HepG2 (cell line): Measurements from ENCODE around the gene STEAP3. TPM values are rescaled to one million over a fixed set of nuclear protein-coding genes. Genes with fewer than 3 reads are reported as not detected.

Experiments used
- ATAC-seq: fragments of 200-7000 bp; cut with Tn5 transposase; 3 replicates; pipeline ENCODE4 v1.9.1; 2020; ENCODE audit warnings: mild to moderate bottlenecking, moderate library complexity
- BruUV-seq: library from RNA; stranded (reverse); fragments of 400-500 nt; replicated peaks from 2 replicates; lab custom pipeline; 2021; lab: Mats Ljungman, UMichigan
- CTCF ChIA-PET: fragments of 300-600 bp; formaldehyde crosslinking; extraction: SDS; loops from one replicate; lab custom pipeline; 2021; ENCODE audit warnings: low total read pairs, inconsistent platforms, low intra/inter-chr PET ratio; lab: Yijun Ruan, JAX
- POLR2A ChIA-PET: fragments of 350-600 bp; sonication (Branson Sonifier 250); formaldehyde crosslinking; loops from one replicate; lab custom pipeline; 2020; ENCODE audit warnings: antibody characterized with exemption, inconsistent platforms; lab: Yijun Ruan, JAX
- DNase-seq: peaks from one replicate; pipeline ENCODE4 v3.0.0-alpha.2; 2015; ENCODE audit warnings: low spot score
- FAIRE-seq: peaks from 3 replicates; lab custom pipeline; 2011; peaks lifted over from hg19 to GRCh38; lab: Jason Lieb, UNC
- H2AFZ ChIP-seq: one replicate; pipeline ENCODE4 v1.6.1; 2011; ENCODE audit warnings: low read length, inconsistent platforms
- H3K27ac ChIP-seq: fragments of 300-600 bp; 3 replicates; pipeline ENCODE4 v1.8.0; 2011; ENCODE audit warnings: mixed run types, mild to moderate bottlenecking, mixed read lengths, low read length, inconsistent platforms; ENCODE audit not compliant: insufficient read depth; ENCODE audit errors: extremely low read length
- H3K27me3 ChIP-seq, 2 experiments: fragments of 200-600 bp in 1 of 2; 2 replicates in 1 of 2; 3 replicates in 1 of 2; pipeline versions ENCODE4 v1.6.0 to v1.8.0; 2011; ENCODE audit warnings: low read length in 2 of 2, mild to moderate bottlenecking in 2 of 2, moderate library complexity in 2 of 2, inconsistent platforms in 1 of 2; ENCODE audit not compliant: insufficient read depth in 2 of 2, control insufficient read depth in 1 of 2
- H3K36me3 ChIP-seq, 2 experiments: fragments of 200-600 bp in 1 of 2; replicated peaks in 1 of 2; 2 replicates in 1 of 2; 3 replicates in 1 of 2; pipeline versions ENCODE4 v1.5.1 to v1.8.0; 2011; ENCODE audit warnings: low read length in 2 of 2, inconsistent platforms in 1 of 2; ENCODE audit not compliant: insufficient read depth in 2 of 2, control insufficient read depth in 1 of 2
- H3K4me1 ChIP-seq: 2 replicates; pipeline ENCODE4 v1.5.1; 2012; ENCODE audit warnings: low read length, inconsistent platforms; ENCODE audit not compliant: insufficient read depth
- H3K4me2 ChIP-seq: 2 replicates; pipeline ENCODE4 v1.6.0; 2011; ENCODE audit warnings: low read depth, low read length, inconsistent platforms
- H3K4me3 ChIP-seq, 3 experiments: fragments of 200-600 bp in 1 of 3; sonication (generic), shearing (Covaris generic) in 1 of 3; replicated peaks in 1 of 3; 2 replicates each; pipeline ENCODE4 v1.5.1; 2011 to 2016; ENCODE audit warnings: low read length in 3 of 3, inconsistent platforms in 2 of 3, low read depth in 2 of 3, mild to moderate bottlenecking in 2 of 3, control low read depth in 1 of 3, mixed read lengths in 1 of 3; ENCODE audit not compliant: insufficient read depth in 1 of 3
- H3K79me2 ChIP-seq: one replicate; pipeline ENCODE4 v1.6.1; 2011; ENCODE audit warnings: low read length, inconsistent platforms; ENCODE audit not compliant: insufficient read depth
- H3K9ac ChIP-seq: 2 replicates; pipeline ENCODE4 v1.6.0; 2011; ENCODE audit warnings: mild to moderate bottlenecking, low read depth, low read length, inconsistent platforms; ENCODE audit not compliant: insufficient read depth
- H3K9me3 ChIP-seq: 2 replicates; pipeline ENCODE4 v1.5.1; 2012; ENCODE audit warnings: mild to moderate bottlenecking, low read length
- H4K20me1 ChIP-seq: 2 replicates; pipeline ENCODE4 v1.6.0; 2011; ENCODE audit warnings: inconsistent platforms, mild to moderate bottlenecking, low read length, moderate library complexity; ENCODE audit not compliant: insufficient read depth
- ARHGAP35 ChIP-seq: sonication (generic); formaldehyde crosslinking; IDR thresholded peaks from 2 replicates; pipeline ENCODE4 v1.9.0; 2022; ENCODE audit warnings: mild to moderate bottlenecking, inconsistent platforms, moderate library complexity, missing genetic modification reagents, borderline replicate concordance
- ETV5 ChIP-seq: IDR thresholded peaks from 2 replicates; pipeline ENCODE4 v1.6.1; 2018; ENCODE audit warnings: missing biosample characterization, missing genetic modification reagents, inconsistent platforms, borderline replicate concordance
- MTA1 ChIP-seq: sonication (generic); formaldehyde crosslinking; IDR thresholded peaks from 2 replicates; pipeline ENCODE4 v1.4.0; 2020; ENCODE audit warnings: missing genetic modification reagents, mild to moderate bottlenecking, borderline replicate concordance
- NONO ChIP-seq, 2 experiments: fragments of 450-650 bp in 1 of 2; sonication (generic) in 1 of 2; formaldehyde crosslinking in 1 of 2; IDR thresholded peaks in 1 of 2; conservative IDR thresholded peaks in 1 of 2; 2 replicates each; pipeline versions ENCODE4 v1.6.1 to v1.8.0; 2017 to 2022; ENCODE audit warnings: mild to moderate bottlenecking in 1 of 2, missing genetic modification reagents in 1 of 2, moderate library complexity in 1 of 2
- NR2F2 ChIP-seq: IDR thresholded peaks from 2 replicates; pipeline ENCODE4 v1.6.1; 2012; ENCODE audit warnings: low read depth, inconsistent platforms, borderline replicate concordance
- XRCC5 ChIP-seq: fragments of 200-400 bp; formaldehyde crosslinking; optimal IDR thresholded peaks from 2 replicates; pipeline ENCODE3; 2017; ENCODE audit warnings: mild to moderate bottlenecking, low read length
- WGBS: methylation state at CpG from one replicate; pipeline ENCODE4 v1.1.6; 2017; ENCODE audit warnings: low lambda C conversion rate; 5-methylcytosine and 5-hydroxymethylcytosine counted together
- in situ Hi-C: cut with HindIII; loops from 2 replicates; pipeline ENCODE4 v1.10.0; 2017; ENCODE audit warnings: low pct_unique_long_range_greater_than_20kb; ENCODE audit not compliant: extremely low pct_ligation_motif_present
- intact Hi-C: fragments of 100-400 bp; cut with micrococcal nuclease; formaldehyde crosslinking; loops from one replicate; pipeline ENCODE4 v1.10.0; 2022; ENCODE audit not compliant: unreplicated experiment
- polyA plus RNA-seq, 8 experiments: library from polyadenylated mRNA; depleted of rRNA in 3 of 8; stranded (reverse) in 7 of 8; unstranded in 1 of 8; fragments of >200 nt; fragmentation: Illumina TruSeq in 4 of 8; extraction: Trizol in 4 of 8; gene quantifications; 2 replicates each; pipeline versions ENCODE4 v1.2.1 to v1.2.3, GENCODE V29; 2011 to 2016; ENCODE audit warnings: low read depth in 4 of 8, missing spikeins in 1 of 8, mixed read lengths in 1 of 8; ENCODE audit not compliant: insufficient read depth in 1 of 8
- total RNA-seq, 5 experiments: library from RNA; depleted of rRNA; stranded (reverse); fragments of >200 nt; fragmentation: Illumina TruSeq; extraction: Trizol; gene quantifications; 2 replicates each; pipeline ENCODE4 v1.2.3, GENCODE V29; 2016; ENCODE audit warnings: low read depth in 1 of 5
- TF ChIP-seq, protein P1 (sequence below): sonication (generic); formaldehyde crosslinking; conservative IDR thresholded peaks from 2 replicates; pipeline ENCODE4 v1.8.0; 2022; ENCODE audit warnings: mild to moderate bottlenecking, moderate library complexity, missing genetic modification reagents
- TF ChIP-seq, protein P2 (sequence below): sonication (generic); formaldehyde crosslinking; IDR thresholded peaks from 2 replicates; pipeline ENCODE4 v1.4.0; 2020; ENCODE audit warnings: missing genetic modification reagents
- TF ChIP-seq, protein P3 (sequence below): sonication (generic); formaldehyde crosslinking; IDR thresholded peaks from 2 replicates; pipeline ENCODE4 v1.5.0; 2020; ENCODE audit warnings: missing genetic modification reagents

Gene STEAP3
- total and polyA plus RNA-seq, 2 of the 13 experiments (the other 11 are each of a cell fraction or from before 2014, with no cell fraction given), result 7.3 to 21.1 TPM

DNA sequence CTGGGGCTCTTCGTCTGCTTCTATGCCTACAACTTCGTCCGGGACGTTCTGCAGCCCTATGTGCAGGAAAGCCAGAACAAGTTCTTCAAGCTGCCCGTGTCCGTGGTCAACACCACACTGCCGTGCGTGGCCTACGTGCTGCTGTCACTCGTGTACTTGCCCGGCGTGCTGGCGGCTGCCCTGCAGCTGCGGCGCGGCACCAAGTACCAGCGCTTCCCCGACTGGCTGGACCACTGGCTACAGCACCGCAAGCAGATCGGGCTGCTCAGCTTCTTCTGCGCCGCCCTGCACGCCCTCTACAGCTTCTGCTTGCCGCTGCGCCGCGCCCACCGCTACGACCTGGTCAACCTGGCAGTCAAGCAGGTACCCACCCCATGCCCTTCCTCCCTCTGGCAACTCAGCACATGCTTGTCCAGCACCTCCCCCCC is 24.2 kb downstream of the STEAP3 start:
- ATAC-seq (no peak), DNase-seq (no peak), FAIRE-seq (no peak)
- WGBS, result 99% methylated on average over 20 of the region's 29 CpGs
- no peak overlapping the region for H3K9ac ChIP-seq
- H4K20me1 ChIP-seq, result no peaks in the 10 kb centered on the region
- no peak overlapping the region for H2AFZ ChIP-seq
- no peak overlapping the region for H3K4me2 ChIP-seq
- H3K4me1 ChIP-seq, result peaks cover 7% of the 10 kb centered on the region; the same call in 1 of the 2 replicates
- H3K36me3 ChIP-seq, result peaks cover 7 to 29% of the 10 kb centered on the region in 2 experiments
- CTCF ChIA-PET, result no interaction called here
- BruUV-seq, result no TSS peak
- intact Hi-C loops (no loop called here), in situ Hi-C loops (no loop called here)
- no peaks in the 10 kb centered on the region for H3K27me3 ChIP-seq
- H3K27ac ChIP-seq, result no peak overlapping the region
- POLR2A ChIA-PET, result no interaction called here
- no peak overlapping the region for H3K4me3 ChIP-seq
- H3K79me2 ChIP-seq, result no peaks in the 10 kb centered on the region
- TF ChIP-seq, protein P1, sequence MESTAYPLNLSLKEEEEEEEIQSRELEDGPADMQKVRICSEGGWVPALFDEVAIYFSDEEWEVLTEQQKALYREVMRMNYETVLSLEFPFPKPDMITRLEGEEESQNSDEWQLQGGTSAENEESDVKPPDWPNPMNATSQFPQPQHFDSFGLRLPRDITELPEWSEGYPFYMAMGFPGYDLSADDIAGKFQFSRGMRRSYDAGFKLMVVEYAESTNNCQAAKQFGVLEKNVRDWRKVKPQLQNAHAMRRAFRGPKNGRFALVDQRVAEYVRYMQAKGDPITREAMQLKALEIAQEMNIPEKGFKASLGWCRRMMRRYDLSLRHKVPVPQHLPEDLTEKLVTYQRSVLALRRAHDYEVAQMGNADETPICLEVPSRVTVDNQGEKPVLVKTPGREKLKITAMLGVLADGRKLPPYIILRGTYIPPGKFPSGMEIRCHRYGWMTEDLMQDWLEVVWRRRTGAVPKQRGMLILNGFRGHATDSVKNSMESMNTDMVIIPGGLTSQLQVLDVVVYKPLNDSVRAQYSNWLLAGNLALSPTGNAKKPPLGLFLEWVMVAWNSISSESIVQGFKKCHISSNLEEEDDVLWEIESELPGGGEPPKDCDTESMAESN (CRISPR knock-in tag), result no peak
- TF ChIP-seq, protein P2, sequence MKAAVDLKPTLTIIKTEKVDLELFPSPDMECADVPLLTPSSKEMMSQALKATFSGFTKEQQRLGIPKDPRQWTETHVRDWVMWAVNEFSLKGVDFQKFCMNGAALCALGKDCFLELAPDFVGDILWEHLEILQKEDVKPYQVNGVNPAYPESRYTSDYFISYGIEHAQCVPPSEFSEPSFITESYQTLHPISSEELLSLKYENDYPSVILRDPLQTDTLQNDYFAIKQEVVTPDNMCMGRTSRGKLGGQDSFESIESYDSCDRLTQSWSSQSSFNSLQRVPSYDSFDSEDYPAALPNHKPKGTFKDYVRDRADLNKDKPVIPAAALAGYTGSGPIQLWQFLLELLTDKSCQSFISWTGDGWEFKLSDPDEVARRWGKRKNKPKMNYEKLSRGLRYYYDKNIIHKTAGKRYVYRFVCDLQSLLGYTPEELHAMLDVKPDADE (CRISPR knock-in tag), result no peak
- TF ChIP-seq MTA1 (no peak), ETV5 (no peak), NR2F2 (no peak), XRCC5 (no peak), ARHGAP35 (CRISPR knock-in tag) (no peak), NONO (IDR thresholded peaks at IDR 0.05) (no peak), NONO (CRISPR knock-in tag; conservative IDR thresholded peaks at IDR 0.05) (no peak)
- TF ChIP-seq, protein P3, sequence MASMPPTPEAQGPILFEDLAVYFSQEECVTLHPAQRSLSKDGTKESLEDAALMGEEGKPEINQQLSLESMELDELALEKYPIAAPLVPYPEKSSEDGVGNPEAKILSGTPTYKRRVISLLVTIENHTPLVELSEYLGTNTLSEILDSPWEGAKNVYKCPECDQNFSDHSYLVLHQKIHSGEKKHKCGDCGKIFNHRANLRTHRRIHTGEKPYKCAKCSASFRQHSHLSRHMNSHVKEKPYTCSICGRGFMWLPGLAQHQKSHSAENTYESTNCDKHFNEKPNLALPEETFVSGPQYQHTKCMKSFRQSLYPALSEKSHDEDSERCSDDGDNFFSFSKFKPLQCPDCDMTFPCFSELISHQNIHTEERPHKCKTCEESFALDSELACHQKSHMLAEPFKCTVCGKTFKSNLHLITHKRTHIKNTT (CRISPR knock-in tag), result no peak
- H3K9me3 ChIP-seq, result no peaks in the 10 kb centered on the region
